Stimulated activated CD4-positive, alpha-beta T cell treated with anti-CD3 and anti-CD28 coated beads, TNF-alpha, amount 100 ng/mL, for 48 hours (primary cell): ENCODE results near the gene SLC15A3.
"Not testable (repeated sequence)": the region's sequence is repeated elsewhere in the genome, so short reads cannot be mapped to it uniquely, and the experiment has no call there.

ENCODE experiments used
- DNase-seq, 3 donors: peaks; one replicate each; pipeline ENCODE4 v3.0.0-alpha.2; 2020; ENCODE audit warnings: low read depth in 3 of 3

The SLC15A3 gene

GRCh38 chr11:60977224-60977623 is 25.2 kb upstream of the SLC15A3 start:
- DNase-seq, result no peak

GRCh38 chr11:60974726-60975125 is 22.8 kb upstream of the SLC15A3 start:
- no peak for DNase-seq

GRCh38 chr11:60974316-60974715 is 22.3 kb upstream of the SLC15A3 start:
- not testable (repeated sequence) for DNase-seq

GRCh38 chr11:60973699-60974098 is 21.7 kb upstream of the SLC15A3 start:
- DNase-seq, result no peak

- no peak for DNase-seq
Measured at GRCh38 chr11:60972182-60973030, 20.4 kb upstream of the SLC15A3 start.

GRCh38 chr11:60971520-60971919 is 19.5 kb upstream of the SLC15A3 start, which contains the start of gene CD6:
Gene CD6 (plus strand): TSS chr11:60971680. CDS start chr11:60971866, 186 bp downstream.
- DNase-seq, result no peak

GRCh38 chr11:60970890-60971289 is 18.9 kb upstream of the SLC15A3 start:
- DNase-seq, result no peak

GRCh38 chr11:60970369-60970774 is 18.4 kb upstream of the SLC15A3 start:
- DNase-seq, result peak in 2 of 3 donors; percentile 72 to 81

- no peak for DNase-seq
Measured at GRCh38 chr11:60968223-60968622, 16.2 kb upstream of the SLC15A3 start.

- no peak for DNase-seq
Measured at GRCh38 chr11:60966890-60967289, 14.9 kb upstream of the SLC15A3 start.

- DNase-seq, result no peak
Measured at GRCh38 chr11:60964801-60965200, 12.8 kb upstream of the SLC15A3 start.

GRCh38 chr11:60960405-60960804 is 8.4 kb upstream of the SLC15A3 start:
- DNase-seq, result no peak

GRCh38 chr11:60959431-60959830 is 7.5 kb upstream of the SLC15A3 start:
- DNase-seq, result no peak

GRCh38 chr11:60957188-60957587 is 5.2 kb upstream of the SLC15A3 start:
- DNase-seq, result no peak

- no peak for DNase-seq
Measured at GRCh38 chr11:60955571-60955970, 3.6 kb upstream of the SLC15A3 start.

- DNase-seq, result no peak
Measured at GRCh38 chr11:60954421-60954820, 2.4 kb upstream of the SLC15A3 start.

- no peak for DNase-seq
Measured at GRCh38 chr11:60953781-60954180, 1.8 kb upstream of the SLC15A3 start.

- DNase-seq, result no peak
Measured at GRCh38 chr11:60952742-60953170, 780 bp upstream of the SLC15A3 start.

- no peak for DNase-seq
Measured at GRCh38 chr11:60951606-60951903, 421 bp downstream of the SLC15A3 start.

GRCh38 chr11:60950933-60951605 is 907 bp downstream of the SLC15A3 start:
- DNase-seq, result no peak

GRCh38 chr11:60950024-60950423 is 2.0 kb downstream of the SLC15A3 start:
- DNase-seq, result no peak

- no peak for DNase-seq
Measured at GRCh38 chr11:60948250-60948649, 3.7 kb downstream of the SLC15A3 start.

GRCh38 chr11:60947700-60948099 is 4.3 kb downstream of the SLC15A3 start:
- DNase-seq, result no peak
